Measurements from ENCODE around the gene C12orf75.

C12orf75 gene

DNA sequence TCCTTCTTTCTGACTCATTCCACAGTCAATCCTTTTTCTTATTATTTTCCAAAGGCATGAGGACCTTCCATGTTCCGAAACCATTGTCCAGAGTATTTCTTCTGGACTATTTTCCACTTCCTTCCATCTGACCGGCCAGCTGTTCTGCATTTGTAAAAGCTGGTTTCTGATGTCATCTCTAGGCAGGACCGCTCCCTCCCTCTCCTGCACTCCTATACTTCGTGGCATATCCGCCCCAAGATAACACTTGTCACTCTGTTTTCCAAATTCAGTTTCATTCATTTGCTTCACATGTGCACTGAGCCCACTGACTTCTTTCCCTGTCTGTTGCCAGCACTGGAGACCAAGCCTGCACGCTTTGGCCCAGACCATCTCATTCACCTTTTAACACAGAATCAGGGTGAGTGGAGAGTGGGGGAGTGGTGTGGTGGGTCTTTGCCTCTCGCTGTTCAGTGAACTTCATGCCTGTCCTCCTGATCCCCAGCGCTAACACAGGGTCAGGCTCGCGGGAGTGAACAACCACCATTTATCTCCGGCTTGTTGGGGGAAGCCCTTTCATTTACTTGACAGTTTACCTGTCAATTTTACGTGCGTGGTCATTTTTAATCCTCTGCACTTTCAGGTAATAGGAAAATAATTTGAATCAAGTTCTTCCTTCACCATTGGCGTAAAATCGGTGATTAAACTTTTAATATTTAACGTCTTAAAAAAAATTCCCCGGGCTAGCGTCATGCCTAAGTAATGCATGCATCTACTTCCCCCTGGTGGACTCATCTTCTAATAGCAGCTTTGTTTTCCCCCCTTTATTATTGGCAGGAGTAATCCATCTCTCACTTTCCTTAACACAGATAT, 52.5 kb downstream of the C12orf75 start:
- TF ChIP-seq REST (IDR thresholded peaks at IDR 0.05; ENCODE audit: insufficient read depth in 1 of 2, low read depth in 2 of 2, low read length in 2 of 2) (no peak), SIN3A (IDR thresholded peaks at IDR 0.05; ENCODE audit: borderline replicate concordance, insufficient read depth, low read length) (peak; percentile 69; the same call in 1 of the 2 replicates)

GRCh38 chr12:105384220-105384619, 53.7 kb downstream of the C12orf75 start:
- no peak for TF ChIP-seq POLR2AphosphoS5 (IDR thresholded peaks at IDR 0.05; ENCODE audit: low read depth, low read length)
- TF ChIP-seq TAF1 (IDR thresholded peaks at IDR 0.05; ENCODE audit: borderline replicate concordance, insufficient read depth, low read length), result no peak
- no peak for TF ChIP-seq SIN3A (IDR thresholded peaks at IDR 0.05; ENCODE audit: borderline replicate concordance, insufficient read depth, low read length)
- TF ChIP-seq FOXP2 (optimal IDR thresholded peaks at IDR 0.05; ENCODE audit: borderline replicate concordance, extremely low read depth, extremely low read length, insufficient read depth), result no peak
- TF ChIP-seq REST (IDR thresholded peaks at IDR 0.05; ENCODE audit: insufficient read depth in 1 of 2, low read depth in 2 of 2, low read length in 2 of 2), result no peak

- TF ChIP-seq SIN3A (IDR thresholded peaks at IDR 0.05; ENCODE audit: borderline replicate concordance, insufficient read depth, low read length) (no peak), REST (IDR thresholded peaks at IDR 0.05; ENCODE audit: insufficient read depth in 1 of 2, low read depth in 2 of 2, low read length in 2 of 2) (no peak), FOXP2 (optimal IDR thresholded peaks at IDR 0.05; ENCODE audit: borderline replicate concordance, extremely low read depth, extremely low read length, insufficient read depth) (no peak), TAF1 (IDR thresholded peaks at IDR 0.05; ENCODE audit: borderline replicate concordance, insufficient read depth, low read length) (no peak), POLR2AphosphoS5 (IDR thresholded peaks at IDR 0.05; ENCODE audit: low read depth, low read length) (no peak)
Measured at GRCh38 chr12:105384916-105385535, 54.5 kb downstream of the C12orf75 start.

DNA sequence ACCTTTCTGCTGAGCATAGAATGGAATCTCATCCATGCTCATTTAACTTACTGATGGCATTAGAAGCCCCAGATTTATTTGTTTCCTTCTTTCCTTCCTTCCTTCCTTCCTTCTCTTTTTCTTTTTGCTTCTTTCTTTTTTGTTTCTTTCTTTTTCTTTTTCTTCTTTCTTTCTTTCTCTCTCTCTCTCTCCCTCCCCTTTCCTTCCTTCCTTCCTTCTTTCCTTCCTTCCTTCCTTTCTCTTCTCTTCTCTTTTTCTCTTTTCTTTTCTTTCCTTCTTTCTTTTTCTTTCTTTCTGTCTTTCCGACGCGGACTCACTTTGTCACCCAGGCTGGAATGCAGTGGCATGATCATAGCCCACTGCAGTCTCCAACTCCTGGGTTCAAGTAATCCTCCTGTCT, 55.9 kb downstream of the C12orf75 start:
- TF ChIP-seq TAF1 (IDR thresholded peaks at IDR 0.05; ENCODE audit: borderline replicate concordance, insufficient read depth, low read length), result no peak

DNA sequence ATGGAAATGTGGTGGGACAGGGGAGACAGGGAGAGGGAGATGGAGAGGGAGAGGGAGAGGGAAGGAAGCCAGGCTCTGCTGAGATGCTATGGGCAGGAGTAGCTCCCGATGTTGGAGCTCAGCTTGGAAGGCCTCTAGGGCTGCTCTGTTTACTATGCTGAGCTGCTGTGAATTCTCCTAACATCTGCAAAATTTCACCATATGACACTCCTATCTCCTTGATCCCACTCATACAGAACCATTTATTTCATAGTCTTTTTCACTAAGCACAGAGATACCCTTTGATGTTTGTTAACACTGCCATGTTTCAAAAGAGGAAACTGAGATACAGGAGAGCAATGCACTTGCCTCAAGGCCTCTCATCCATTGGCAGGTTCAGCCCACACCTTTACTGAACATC, 60.7 kb downstream of the C12orf75 start:
- no peak for TF ChIP-seq TAF1 (IDR thresholded peaks at IDR 0.05; ENCODE audit: borderline replicate concordance, insufficient read depth, low read length)
- TF ChIP-seq SIN3A (IDR thresholded peaks at IDR 0.05; ENCODE audit: borderline replicate concordance, insufficient read depth, low read length), result no peak
- TF ChIP-seq REST (IDR thresholded peaks at IDR 0.05; ENCODE audit: insufficient read depth in 1 of 2, low read depth in 2 of 2, low read length in 2 of 2), result no peak

All from PFSK-1 (cell line).